ENCODE data around the gene CASZ1.
A peak's percentile ranks its signal among the peaks of the same experiment; 100 is the strongest.

The CASZ1 gene

GRCh38 chr1:10694633-10695627 lies 101.5 kb downstream of the CASZ1 start:
- Histone ChIP-seq H3K4me3 (IDR thresholded peaks at IDR 0.05; ENCODE audit: insufficient read depth, low read depth, low read length) (no peak overlapping the region), H4K20me1 (ENCODE audit: insufficient read depth) (no peaks in the 10 kb centered on the region), H2AFZ (ENCODE audit: low read depth) (peak overlapping the region; percentile 22; the same call in 1 of the 2 replicates), H3K27me3 (ENCODE audit: insufficient read depth, low read depth) (peaks cover 86% of the 10 kb centered on the region), H3K9ac (no peak overlapping the region), H3K36me3 (ENCODE audit: insufficient read depth) (no peaks in the 10 kb centered on the region), H3K4me1 (ENCODE audit: low read depth, poor library complexity, severe bottlenecking) (no peaks in the 10 kb centered on the region), H3K4me2 (peak overlapping the region; percentile 42; the same call in 1 of the 2 replicates), H3K27ac (no peak overlapping the region), H3K79me2 (ENCODE audit: insufficient read depth, low read depth) (no peaks in the 10 kb centered on the region)
- no peak for TF ChIP-seq CTCF (conservative IDR thresholded peaks at IDR 0.05; ENCODE audit: low read depth, low read length)

- H2AFZ ChIP-seq (ENCODE audit: low read depth), result no peak overlapping the region; the same call in 1 of the 2 replicates
Measured at GRCh38 chr1:10694274-10694632, 102.2 kb downstream of the CASZ1 start.

GRCh38 chr1:10693497-10694273 lies 102.8 kb downstream of the CASZ1 start:
- no peak overlapping the region for H3K27ac ChIP-seq

More at GRCh38 chr1:10694274-10694632, 102.2 kb downstream of the CASZ1 start:
- peaks cover 86% of the 10 kb centered on the region for H3K27me3 ChIP-seq (ENCODE audit: insufficient read depth, low read depth)
- TF ChIP-seq CTCF (conservative IDR thresholded peaks at IDR 0.05; ENCODE audit: low read depth, low read length), result no peak
- no peaks in the 10 kb centered on the region for H4K20me1 ChIP-seq (ENCODE audit: insufficient read depth)
- H3K4me1 ChIP-seq (ENCODE audit: low read depth, poor library complexity, severe bottlenecking), result no peaks in the 10 kb centered on the region
- H3K36me3 ChIP-seq (ENCODE audit: insufficient read depth), result no peaks in the 10 kb centered on the region
- H3K4me3 ChIP-seq (IDR thresholded peaks at IDR 0.05; ENCODE audit: insufficient read depth, low read depth, low read length), result no peak overlapping the region
- H3K9ac ChIP-seq, result no peak overlapping the region
- no peak overlapping the region for H3K27ac ChIP-seq
- H3K4me2 ChIP-seq, result peak overlapping the region; percentile 39; the same call in 1 of the 2 replicates
- H3K79me2 ChIP-seq (ENCODE audit: insufficient read depth, low read depth), result no peaks in the 10 kb centered on the region

More at GRCh38 chr1:10693497-10694273, 102.8 kb downstream of the CASZ1 start:
- Histone ChIP-seq H4K20me1 (ENCODE audit: insufficient read depth) (no peaks in the 10 kb centered on the region), H3K4me2 (peak overlapping the region; percentile 92), H3K9ac (no peak overlapping the region), H3K4me3 (IDR thresholded peaks at IDR 0.05; ENCODE audit: insufficient read depth, low read depth, low read length) (no peak overlapping the region), H3K79me2 (ENCODE audit: insufficient read depth, low read depth) (no peaks in the 10 kb centered on the region), H3K4me1 (ENCODE audit: low read depth, poor library complexity, severe bottlenecking) (no peaks in the 10 kb centered on the region), H3K27me3 (ENCODE audit: insufficient read depth, low read depth) (peaks cover 86% of the 10 kb centered on the region), H2AFZ (ENCODE audit: low read depth) (peak overlapping the region; percentile 61), H3K36me3 (ENCODE audit: insufficient read depth) (no peaks in the 10 kb centered on the region)
- TF ChIP-seq CTCF (conservative IDR thresholded peaks at IDR 0.05; ENCODE audit: low read depth, low read length), result no peak
